Epithelial cell of prostate (primary cell): ENCODE data around the gene RPS6KL1.

Source experiments
- DNase-seq: peaks from one replicate; pipeline ENCODE4 v3.0.0-alpha.2; 2011; ENCODE audit warnings: low read depth, low spot score
- H3K27ac ChIP-seq: fragments of 450-650 bp; 2 replicates; pipeline ENCODE4 v1.5.1; 2017; ENCODE audit warnings: mild to moderate bottlenecking

The RPS6KL1 gene

GRCh38 chr14:74917178-74917543 is 5.9 kb downstream of the RPS6KL1 start:
- H3K27ac ChIP-seq = no peak overlapping the region
- DNase-seq = no peak

- no peak overlapping the region for H3K27ac ChIP-seq
- DNase-seq = no peak
Measured at GRCh38 chr14:74915826-74916225, 7.2 kb downstream of the RPS6KL1 start.

- no peak overlapping the region for H3K27ac ChIP-seq
- no peak for DNase-seq
Measured at GRCh38 chr14:74915426-74915825, 7.6 kb downstream of the RPS6KL1 start.

GRCh38 chr14:74913986-74914573 is 9.0 kb downstream of the RPS6KL1 start:
- DNase-seq = no peak

GRCh38 chr14:74913393-74913910 is 9.6 kb downstream of the RPS6KL1 start:
- DNase-seq = no peak

More at GRCh38 chr14:74913986-74914573, 9.0 kb downstream of the RPS6KL1 start:
- H3K27ac ChIP-seq = no peak overlapping the region

GRCh38 chr14:74912801-74913200 is 10.3 kb downstream of the RPS6KL1 start:
- DNase-seq = no peak
- no peak overlapping the region for H3K27ac ChIP-seq

More at GRCh38 chr14:74913393-74913910, 9.6 kb downstream of the RPS6KL1 start:
- no peak overlapping the region for H3K27ac ChIP-seq

GRCh38 chr14:74912111-74912510 is 10.9 kb downstream of the RPS6KL1 start:
- DNase-seq = no peak
- no peak overlapping the region for H3K27ac ChIP-seq

- DNase-seq = no peak
- H3K27ac ChIP-seq = no peak overlapping the region
Measured at GRCh38 chr14:74911704-74912103, 11.4 kb downstream of the RPS6KL1 start.

GRCh38 chr14:74911221-74911620 is 11.8 kb downstream of the RPS6KL1 start:
- DNase-seq = no peak

GRCh38 chr14:74910556-74910955 is 12.5 kb downstream of the RPS6KL1 start:
- no peak for DNase-seq
- H3K27ac ChIP-seq = no peak overlapping the region

More at GRCh38 chr14:74911221-74911620, 11.8 kb downstream of the RPS6KL1 start:
- H3K27ac ChIP-seq = no peak overlapping the region

GRCh38 chr14:74909911-74910310 is 13.1 kb downstream of the RPS6KL1 start:
- no peak overlapping the region for H3K27ac ChIP-seq
- no peak for DNase-seq

- no peak overlapping the region for H3K27ac ChIP-seq
- DNase-seq = no peak
Measured at GRCh38 chr14:74909501-74909900, 13.6 kb downstream of the RPS6KL1 start.

- no peak overlapping the region for H3K27ac ChIP-seq
- no peak for DNase-seq
Measured at GRCh38 chr14:74908861-74909341, 14.2 kb downstream of the RPS6KL1 start.

GRCh38 chr14:74907744-74908143 is 15.3 kb downstream of the RPS6KL1 start:
- H3K27ac ChIP-seq = no peak overlapping the region
- no peak for DNase-seq

- no peak overlapping the region for H3K27ac ChIP-seq
- DNase-seq = no peak
Measured at GRCh38 chr14:74906925-74907521, 16.0 kb downstream of the RPS6KL1 start.

GRCh38 chr14:74905595-74906142 is 17.4 kb downstream of the RPS6KL1 start:
- H3K27ac ChIP-seq = no peak overlapping the region
- no peak for DNase-seq

- no peak for DNase-seq
- no peak overlapping the region for H3K27ac ChIP-seq
Measured at GRCh38 chr14:74904635-74905503, 18.2 kb downstream of the RPS6KL1 start.

- DNase-seq = no peak
- H3K27ac ChIP-seq = no peak overlapping the region
Measured at GRCh38 chr14:74902941-74903705, 19.9 kb downstream of the RPS6KL1 start.

- no peak overlapping the region for H3K27ac ChIP-seq
- no peak for DNase-seq
Measured at GRCh38 chr14:74898694-74899093, 24.4 kb downstream of the RPS6KL1 start.

- DNase-seq = no peak
- no peak overlapping the region for H3K27ac ChIP-seq
Measured at GRCh38 chr14:74898083-74898482, 25.0 kb downstream of the RPS6KL1 start.
